Measurements from ENCODE around the gene VPS11.

DNA sequence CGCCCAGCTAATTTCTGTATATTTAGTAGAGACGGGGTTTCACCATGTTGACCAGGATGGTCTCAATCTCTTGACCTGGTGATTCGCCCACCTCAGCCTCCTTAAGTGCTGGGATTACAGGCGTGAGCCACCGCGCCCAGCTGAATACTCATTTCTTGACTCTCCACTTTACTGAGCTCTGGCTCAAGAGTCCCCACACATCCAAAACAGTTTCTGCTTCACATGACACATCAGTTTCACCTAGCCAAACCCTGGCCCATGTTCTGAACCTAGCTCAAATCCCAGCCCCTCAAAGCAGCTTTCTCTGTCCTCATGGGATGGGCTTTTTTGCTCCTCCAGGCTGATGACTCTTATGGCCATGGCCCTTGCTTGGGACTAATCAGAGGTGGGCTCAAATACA, 20.4 kb upstream of the VPS11 start:
- TF ChIP-seq, protein P1, sequence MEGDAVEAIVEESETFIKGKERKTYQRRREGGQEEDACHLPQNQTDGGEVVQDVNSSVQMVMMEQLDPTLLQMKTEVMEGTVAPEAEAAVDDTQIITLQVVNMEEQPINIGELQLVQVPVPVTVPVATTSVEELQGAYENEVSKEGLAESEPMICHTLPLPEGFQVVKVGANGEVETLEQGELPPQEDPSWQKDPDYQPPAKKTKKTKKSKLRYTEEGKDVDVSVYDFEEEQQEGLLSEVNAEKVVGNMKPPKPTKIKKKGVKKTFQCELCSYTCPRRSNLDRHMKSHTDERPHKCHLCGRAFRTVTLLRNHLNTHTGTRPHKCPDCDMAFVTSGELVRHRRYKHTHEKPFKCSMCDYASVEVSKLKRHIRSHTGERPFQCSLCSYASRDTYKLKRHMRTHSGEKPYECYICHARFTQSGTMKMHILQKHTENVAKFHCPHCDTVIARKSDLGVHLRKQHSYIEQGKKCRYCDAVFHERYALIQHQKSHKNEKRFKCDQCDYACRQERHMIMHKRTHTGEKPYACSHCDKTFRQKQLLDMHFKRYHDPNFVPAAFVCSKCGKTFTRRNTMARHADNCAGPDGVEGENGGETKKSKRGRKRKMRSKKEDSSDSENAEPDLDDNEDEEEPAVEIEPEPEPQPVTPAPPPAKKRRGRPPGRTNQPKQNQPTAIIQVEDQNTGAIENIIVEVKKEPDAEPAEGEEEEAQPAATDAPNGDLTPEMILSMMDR (conservative IDR thresholded peaks at IDR 0.05; ENCODE audit: low read depth, low read length): no peak
- TF ChIP-seq EZH2 (IDR thresholded peaks at IDR 0.05; ENCODE audit: low read length, unreplicated experiment): no peak

All from PC-3 (cell line).